ENCODE data around the gene ATP4B. TPM values are rescaled to one million over a fixed set of nuclear protein-coding genes. Genes with fewer than 3 reads are reported as not detected.

Gene ATP4B
- total and polyA plus RNA-seq, 2 donors (not counting 3 experiments of a cell fraction or from before 2014, with no cell fraction given), result 0.06 TPM; not detected in 1

DNA sequence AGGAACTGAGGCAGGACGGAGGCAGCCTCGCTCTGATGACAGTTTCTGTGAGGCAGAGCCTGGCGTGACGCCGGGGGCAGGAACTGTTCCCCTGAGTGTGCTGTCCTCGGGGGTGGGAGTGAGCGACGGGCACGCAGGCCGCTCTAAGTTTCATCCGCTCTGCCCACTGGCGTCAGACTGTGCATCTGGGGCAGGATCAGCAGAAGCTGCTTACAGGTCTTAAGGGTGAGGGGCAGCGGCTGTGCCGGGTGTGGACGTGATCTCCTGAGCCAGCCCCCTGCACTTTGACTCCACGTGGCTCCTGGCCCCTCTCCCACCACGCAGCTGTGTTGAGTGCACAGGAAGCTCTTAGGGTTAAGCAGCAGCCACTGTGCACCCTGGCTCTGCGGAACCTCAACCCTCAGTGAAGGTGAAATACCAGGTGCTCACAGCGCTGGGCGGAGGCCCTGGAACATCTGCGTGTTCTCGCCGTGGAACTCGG lies 10.5 kb upstream of the ATP4B start:
- no peak for FAIRE-seq
- H3K36me3 ChIP-seq (ENCODE audit: control insufficient read depth in 2 of 2, extremely low read depth in 1 of 2, insufficient read depth in 2 of 2, low read length in 2 of 2), result no peaks in the 10 kb centered on the region

More for the DNA sequence above, 10.5 kb upstream of the ATP4B start:
- no peaks in the 10 kb centered on the region for H3K79me2 ChIP-seq (ENCODE audit: control insufficient read depth, insufficient read depth, low read length)
- H3K4me3 ChIP-seq (replicated peaks in 1 of 3; ENCODE audit: insufficient read depth in 1 of 3, low read depth in 1 of 3, low read length in 3 of 3), result no peak overlapping the region
- TF ChIP-seq, protein P1, sequence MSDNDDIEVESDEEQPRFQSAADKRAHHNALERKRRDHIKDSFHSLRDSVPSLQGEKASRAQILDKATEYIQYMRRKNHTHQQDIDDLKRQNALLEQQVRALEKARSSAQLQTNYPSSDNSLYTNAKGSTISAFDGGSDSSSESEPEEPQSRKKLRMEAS (IDR thresholded peaks at IDR 0.05; ENCODE audit: insufficient read depth, insufficient read length), result no peak
- TF ChIP-seq POLR2A (IDR thresholded peaks at IDR 0.05; ENCODE audit: low read depth, low read length), result no peak
- no peak for TF ChIP-seq MYC (IDR thresholded peaks at IDR 0.05; ENCODE audit: low read depth, low read length)
- no peak for TF ChIP-seq GATA2 (IDR thresholded peaks at IDR 0.05; ENCODE audit: insufficient read depth, insufficient read length, low read depth, low read length)
- no peak for TF ChIP-seq FOS (IDR thresholded peaks at IDR 0.05; ENCODE audit: borderline replicate concordance, insufficient read depth, low read length)
- TF ChIP-seq, protein P2, sequence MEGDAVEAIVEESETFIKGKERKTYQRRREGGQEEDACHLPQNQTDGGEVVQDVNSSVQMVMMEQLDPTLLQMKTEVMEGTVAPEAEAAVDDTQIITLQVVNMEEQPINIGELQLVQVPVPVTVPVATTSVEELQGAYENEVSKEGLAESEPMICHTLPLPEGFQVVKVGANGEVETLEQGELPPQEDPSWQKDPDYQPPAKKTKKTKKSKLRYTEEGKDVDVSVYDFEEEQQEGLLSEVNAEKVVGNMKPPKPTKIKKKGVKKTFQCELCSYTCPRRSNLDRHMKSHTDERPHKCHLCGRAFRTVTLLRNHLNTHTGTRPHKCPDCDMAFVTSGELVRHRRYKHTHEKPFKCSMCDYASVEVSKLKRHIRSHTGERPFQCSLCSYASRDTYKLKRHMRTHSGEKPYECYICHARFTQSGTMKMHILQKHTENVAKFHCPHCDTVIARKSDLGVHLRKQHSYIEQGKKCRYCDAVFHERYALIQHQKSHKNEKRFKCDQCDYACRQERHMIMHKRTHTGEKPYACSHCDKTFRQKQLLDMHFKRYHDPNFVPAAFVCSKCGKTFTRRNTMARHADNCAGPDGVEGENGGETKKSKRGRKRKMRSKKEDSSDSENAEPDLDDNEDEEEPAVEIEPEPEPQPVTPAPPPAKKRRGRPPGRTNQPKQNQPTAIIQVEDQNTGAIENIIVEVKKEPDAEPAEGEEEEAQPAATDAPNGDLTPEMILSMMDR (IDR thresholded peaks at IDR 0.05; ENCODE audit: extremely low read depth in 1 of 2, insufficient read depth in 1 of 2, low read depth in 1 of 2, low read length in 2 of 2), result no peak
- no peak for TF ChIP-seq POLR2AphosphoS5 (IDR thresholded peaks at IDR 0.05; ENCODE audit: insufficient read depth, low read depth, low read length)
- no peak for TF ChIP-seq EZH2 (IDR thresholded peaks at IDR 0.05; ENCODE audit: borderline replicate concordance, low read depth, low read length, severe bottlenecking)
- no peak for TF ChIP-seq JUN (IDR thresholded peaks at IDR 0.05; ENCODE audit: borderline replicate concordance, insufficient read depth, insufficient read length, low read depth)
- no peaks in the 10 kb centered on the region for H3K9me1 ChIP-seq (replicated peaks; ENCODE audit: control insufficient read depth, extremely low read depth, insufficient read depth, low read length)
- peaks cover 0 to under 1% of the 10 kb centered on the region in 2 experiments for H3K27me3 ChIP-seq (ENCODE audit: control insufficient read depth in 2 of 2, insufficient read depth in 2 of 2, low read length in 2 of 2)
- intact Hi-C loops (cut with micrococcal nuclease), result no loop called here
- H3K4me1 ChIP-seq (ENCODE audit: control insufficient read depth, extremely low read depth, insufficient read depth, low read length), result no peaks in the 10 kb centered on the region
- no peak for DNase-seq (ENCODE audit: low read depth, low spot score)
- H3K9ac ChIP-seq (replicated peaks; ENCODE audit: extremely low read depth, insufficient read depth, low read length), result no peak overlapping the region
- ChIA-PET CTCF (interaction anchor here (0.5 to 2.6 kb wide), 2 partner anchors 56 to 217 kb away, joined by 4 to 10 read pairs; no protein-coding TSS in a partner anchor), POLR2A (no interaction called here)
- no peaks in the 10 kb centered on the region for H4K20me1 ChIP-seq (replicated peaks; ENCODE audit: control insufficient read depth, extremely low read depth, insufficient read depth, low read length)
- dilution Hi-C loops (cut with MboI; ENCODE audit: extremely low pct_ligation_motif_present, low sequenced_read_pairs), result no loop called here
- H3K9me3 ChIP-seq (replicated peaks; ENCODE audit: control insufficient read depth, insufficient read depth, low read length), result no peaks in the 10 kb centered on the region
- BruUV-seq (replicated peaks), result no TSS peak
- H3K27ac ChIP-seq (ENCODE audit: insufficient read depth, low read depth, low read length), result no peak overlapping the region
- H3K4me2 ChIP-seq (ENCODE audit: insufficient read depth, low read length), result no peak overlapping the region
- H2AFZ ChIP-seq (ENCODE audit: low read depth, low read length), result no peak overlapping the region

Data from endothelial cell of umbilical vein (primary cell).